Activated CD4-positive, alpha-beta memory T cell treated with anti-CD3 and anti-CD28 coated beads for 36 hours (primary cell): Measurements from ENCODE around the gene UCKL1. TPM values are rescaled to one million over a fixed set of nuclear protein-coding genes. Genes with fewer than 3 reads are reported as not detected.

Experiments
- CTCF ChIA-PET: fragments of 350-600 bp; sonication (Branson Sonifier 250); formaldehyde crosslinking; loops from one replicate; lab custom pipeline; 2021; ENCODE audit warnings: antibody characterized with exemption, inconsistent platforms; lab: Charles Lee
- POLR2A ChIA-PET: fragments of 350-600 bp; sonication (Branson Sonifier 250); formaldehyde crosslinking; loops from one replicate; lab custom pipeline; 2021; ENCODE audit warnings: antibody characterized with exemption; lab: Charles Lee
- DNase-seq: peaks from one replicate; pipeline ENCODE4 v3.0.0-alpha.2; 2020
- H3K27ac Mint-ChIP-seq: one replicate; pipeline ENCODE4 v1.8.0; 2021; ENCODE audit warnings: mixed read lengths
- H3K27me3 Mint-ChIP-seq: one replicate; pipeline ENCODE4 v1.8.0; 2021; ENCODE audit warnings: mixed read lengths
- H3K36me3 Mint-ChIP-seq: one replicate; pipeline ENCODE4 v1.8.0; 2021; ENCODE audit warnings: mixed read lengths
- H3K4me1 Mint-ChIP-seq: one replicate; pipeline ENCODE4 v1.8.0; 2021; ENCODE audit warnings: low read depth, mixed read lengths
- H3K4me3 Mint-ChIP-seq: one replicate; pipeline ENCODE4 v1.8.0; 2021; ENCODE audit warnings: mild to moderate bottlenecking, mixed read lengths
- H3K9me3 Mint-ChIP-seq: one replicate; pipeline ENCODE4 v1.8.0; 2021; ENCODE audit warnings: mixed read lengths
- intact Hi-C: fragments of 100-400 bp; cut with micrococcal nuclease; formaldehyde crosslinking; loops from one replicate; pipeline ENCODE4 v1.15.1; 2023
- total RNA-seq, 2 experiments: library from RNA; stranded (reverse); gene quantifications; one replicate each; pipeline ENCODE4 v1.2.3, GENCODE V29; 2021

The UCKL1 gene
- total RNA-seq, 2 experiments from 2014 or later = 26.6 to 29.6 TPM

GRCh38 chr20:63957690-63958441, 1.6 kb upstream of the UCKL1 start:
- CTCF ChIA-PET = interaction anchor here (0.7 to 1.9 kb wide), 3 partner anchors 16 to 420 kb away, joined by 3 to 12 read pairs (median 3); partner anchors contain the start of genes PRPF6, PTK6 and SAMD10
- DNase-seq = peak; percentile 77
- intact Hi-C loops = loop anchor here (2.0 to 5.0 kb wide), 2 partner anchors 77 to 421 kb away; partner anchors contain the start of gene PTK6

GRCh38 chr20:63957004-63957689, 931 bp upstream of the UCKL1 start:
- Mint-ChIP-seq H3K9me3 (no peaks in the 10 kb centered on the region), H3K27ac (peak overlapping the region; percentile 89), H3K27me3 (no peaks in the 10 kb centered on the region), H3K4me1 (peaks cover 35% of the 10 kb centered on the region), H3K36me3 (peaks cover 9% of the 10 kb centered on the region), H3K4me3 (peak overlapping the region; percentile 71)
- intact Hi-C loops = loop anchor here (2.0 to 5.0 kb wide), 2 partner anchors 78 to 420 kb away; partner anchors contain the start of gene PTK6
- ChIA-PET POLR2A (interaction anchor here (0.6 kb wide), 1 partner anchor 92 kb away, joined by 3 read pairs; the partner anchor contains the start of gene TPD52L2), CTCF (interaction anchor here (0.7 to 1.9 kb wide), 5 partner anchors 17 to 420 kb away, joined by 3 to 12 read pairs (median 4); partner anchors contain the start of genes ARFRP1, PRPF6, PTK6 and SAMD10)
- DNase-seq = peak; percentile 90

More at GRCh38 chr20:63957690-63958441, 1.6 kb upstream of the UCKL1 start:
- POLR2A ChIA-PET = interaction anchor here (0.6 kb wide), 1 partner anchor 92 kb away, joined by 3 read pairs; the partner anchor contains the start of gene TPD52L2
- Mint-ChIP-seq H3K4me3 (peak overlapping the region; percentile 71), H3K9me3 (no peaks in the 10 kb centered on the region), H3K36me3 (peaks cover 11% of the 10 kb centered on the region), H3K4me1 (peaks cover 31% of the 10 kb centered on the region), H3K27ac (peak overlapping the region; percentile 89), H3K27me3 (no peaks in the 10 kb centered on the region)

GRCh38 chr20:63956664-63957003, 418 bp upstream of the UCKL1 start:
- Mint-ChIP-seq H3K27me3 (no peaks in the 10 kb centered on the region), H3K9me3 (no peaks in the 10 kb centered on the region)

GRCh38 chr20:63955281-63955826, 862 bp downstream of the UCKL1 start:
- ChIA-PET CTCF (interaction anchor here (0.8 to 2.5 kb wide), 3 partner anchors 19 to 459 kb away, joined by 3 to 6 read pairs (median 4); partner anchors contain the start of gene PTK6), POLR2A (interaction anchor here (0.5 to 1.2 kb wide), 3 partner anchors 25 to 90 kb away, joined by 3 to 7 read pairs (median 3); partner anchors contain the start of gene TPD52L2)
- peak; percentile 57 for DNase-seq
- intact Hi-C loops = loop anchor here (5.0 kb wide), 1 partner anchor 418 kb away; the partner anchor contains the start of gene PTK6
- Mint-ChIP-seq H3K27ac (no peak overlapping the region), H3K9me3 (no peaks in the 10 kb centered on the region), H3K4me3 (peak overlapping the region; percentile 81), H3K4me1 (peaks cover 40% of the 10 kb centered on the region), H3K27me3 (no peaks in the 10 kb centered on the region), H3K36me3 (peaks cover 1% of the 10 kb centered on the region)

More at GRCh38 chr20:63956664-63957003, 418 bp upstream of the UCKL1 start:
- H3K4me3 Mint-ChIP-seq = peak overlapping the region; percentile 76
- POLR2A ChIA-PET = interaction anchor here (0.6 to 1.2 kb wide), 5 partner anchors 21 to 419 kb away, joined by 3 to 7 read pairs (median 5); partner anchors contain the start of genes PRPF6, PTK6 and TPD52L2
- intact Hi-C loops = loop anchor here (1.0 to 5.0 kb wide), 5 partner anchors 25 to 419 kb away; partner anchors contain the start of genes ARFRP1, PRPF6, PTK6 and TCEA2
- CTCF ChIA-PET = interaction anchor here (0.9 to 1.9 kb wide), 4 partner anchors 17 to 249 kb away, joined by 4 to 12 read pairs (median 4); partner anchors contain the start of genes ARFRP1, PRPF6, SAMD10 and ZGPAT
- DNase-seq = no peak
- peak overlapping the region; percentile 89 for H3K27ac Mint-ChIP-seq
- peaks cover 35% of the 10 kb centered on the region for H3K4me1 Mint-ChIP-seq
- peaks cover 7% of the 10 kb centered on the region for H3K36me3 Mint-ChIP-seq

- no peaks in the 10 kb centered on the region for H3K36me3 Mint-ChIP-seq
- CTCF ChIA-PET = interaction anchor here (0.6 to 2.5 kb wide), 3 partner anchors 20 to 416 kb away, joined by 4 to 6 read pairs (median 4); partner anchors contain the start of gene PTK6
- POLR2A ChIA-PET = no interaction called here
Measured at GRCh38 chr20:63953764-63954429, 2.3 kb downstream of the UCKL1 start.

GRCh38 chr20:63952769-63953168, 3.4 kb downstream of the UCKL1 start:
- no peak overlapping the region for H3K27ac Mint-ChIP-seq
- no peaks in the 10 kb centered on the region for H3K27me3 Mint-ChIP-seq
- CTCF ChIA-PET = no interaction called here
- peaks cover 57% of the 10 kb centered on the region for H3K4me1 Mint-ChIP-seq
- H3K36me3 Mint-ChIP-seq = no peaks in the 10 kb centered on the region
- intact Hi-C loops = no loop called here
- H3K9me3 Mint-ChIP-seq = no peaks in the 10 kb centered on the region
- POLR2A ChIA-PET = interaction anchor here (1.7 kb wide), 1 partner anchor 9 kb away, joined by 4 read pairs; no protein-coding TSS in a partner anchor
- H3K4me3 Mint-ChIP-seq = no peak overlapping the region
- DNase-seq = no peak

More at GRCh38 chr20:63953764-63954429, 2.3 kb downstream of the UCKL1 start:
- H3K27ac Mint-ChIP-seq = no peak overlapping the region
- DNase-seq = no peak
- peaks cover 52% of the 10 kb centered on the region for H3K4me1 Mint-ChIP-seq
- no peaks in the 10 kb centered on the region for H3K9me3 Mint-ChIP-seq
- intact Hi-C loops = no loop called here
- H3K4me3 Mint-ChIP-seq = peak overlapping the region; percentile 81
- H3K27me3 Mint-ChIP-seq = no peaks in the 10 kb centered on the region

GRCh38 chr20:63952210-63952535, 4.0 kb downstream of the UCKL1 start:
- peaks cover 57% of the 10 kb centered on the region for H3K4me1 Mint-ChIP-seq
- ChIA-PET POLR2A (interaction anchor here (1.7 kb wide), 1 partner anchor 9 kb away, joined by 4 read pairs; no protein-coding TSS in a partner anchor), CTCF (interaction anchor here (1.2 kb wide), 1 partner anchor 22 kb away, joined by 9 read pairs; no protein-coding TSS in a partner anchor)
- no peak overlapping the region for H3K27ac Mint-ChIP-seq
- H3K9me3 Mint-ChIP-seq = no peaks in the 10 kb centered on the region
- H3K27me3 Mint-ChIP-seq = no peaks in the 10 kb centered on the region
- no peak for DNase-seq
- no peak overlapping the region for H3K4me3 Mint-ChIP-seq
- intact Hi-C loops = no loop called here
- no peaks in the 10 kb centered on the region for H3K36me3 Mint-ChIP-seq

GRCh38 chr20:63951398-63952209, 4.6 kb downstream of the UCKL1 start:
- POLR2A ChIA-PET = interaction anchor here (1.7 kb wide), 1 partner anchor 8 kb away, joined by 4 read pairs; no protein-coding TSS in a partner anchor
- DNase-seq = no peak
- intact Hi-C loops = no loop called here
- no peak overlapping the region for H3K4me3 Mint-ChIP-seq
- CTCF ChIA-PET = interaction anchor here (1.2 kb wide), 1 partner anchor 22 kb away, joined by 9 read pairs; no protein-coding TSS in a partner anchor
- H3K9me3 Mint-ChIP-seq = no peaks in the 10 kb centered on the region
- peaks cover 59% of the 10 kb centered on the region for H3K4me1 Mint-ChIP-seq
- no peaks in the 10 kb centered on the region for H3K27me3 Mint-ChIP-seq
- no peaks in the 10 kb centered on the region for H3K36me3 Mint-ChIP-seq
- H3K27ac Mint-ChIP-seq = no peak overlapping the region

GRCh38 chr20:63950701-63951397, 5.4 kb downstream of the UCKL1 start:
- POLR2A ChIA-PET = no interaction called here
- Mint-ChIP-seq H3K27ac (peak overlapping the region; percentile 13), H3K4me1 (peaks cover 59% of the 10 kb centered on the region), H3K9me3 (no peaks in the 10 kb centered on the region), H3K36me3 (no peaks in the 10 kb centered on the region), H3K4me3 (no peak overlapping the region), H3K27me3 (no peaks in the 10 kb centered on the region)
- CTCF ChIA-PET = interaction anchor here (1.2 kb wide), 1 partner anchor 23 kb away, joined by 9 read pairs; no protein-coding TSS in a partner anchor
- intact Hi-C loops = no loop called here
- DNase-seq = no peak
